ENCODE data around the gene HSF5.
"Not testable (repeated sequence)": the region's sequence is repeated elsewhere in the genome, so short reads cannot be mapped to it uniquely, and the experiment has no call there.

The HSF5 gene

DNA sequence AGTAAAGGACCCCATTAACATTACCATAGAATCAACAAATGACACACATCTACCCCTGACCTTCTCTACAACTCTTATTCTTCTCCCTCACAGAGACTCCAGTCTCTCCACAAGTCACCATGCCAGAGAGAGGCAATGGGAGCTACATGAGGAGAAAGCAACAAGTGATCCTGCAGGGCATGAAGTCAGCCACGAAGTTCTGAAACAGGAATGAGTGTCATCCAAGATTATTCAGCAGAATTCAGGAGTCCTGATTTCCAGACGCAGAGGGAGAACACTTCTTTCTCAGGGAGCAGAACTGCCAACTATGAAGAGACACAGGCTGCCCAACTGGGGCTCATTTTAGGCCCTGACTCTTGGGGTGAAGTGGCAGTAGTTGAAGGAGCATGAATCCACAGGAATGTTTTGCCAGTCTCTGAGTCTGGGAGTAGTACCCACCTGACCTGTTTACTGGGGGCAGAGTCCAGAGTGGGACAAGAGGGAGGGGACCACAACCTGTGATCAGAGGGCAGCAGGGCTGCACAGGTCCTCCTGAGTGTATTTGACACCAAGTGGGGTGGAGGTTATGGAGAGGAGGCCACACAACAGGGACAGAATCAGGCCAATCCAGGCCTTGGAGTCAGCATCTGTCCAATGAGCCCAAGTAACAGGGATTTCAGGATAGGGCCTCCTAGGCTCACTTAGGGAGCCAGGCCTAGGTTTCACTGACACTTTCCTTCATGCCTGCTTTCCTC, 28.6 kb upstream of the HSF5 start:
- no peak for DNase-seq (ENCODE audit: low read depth)

DNA sequence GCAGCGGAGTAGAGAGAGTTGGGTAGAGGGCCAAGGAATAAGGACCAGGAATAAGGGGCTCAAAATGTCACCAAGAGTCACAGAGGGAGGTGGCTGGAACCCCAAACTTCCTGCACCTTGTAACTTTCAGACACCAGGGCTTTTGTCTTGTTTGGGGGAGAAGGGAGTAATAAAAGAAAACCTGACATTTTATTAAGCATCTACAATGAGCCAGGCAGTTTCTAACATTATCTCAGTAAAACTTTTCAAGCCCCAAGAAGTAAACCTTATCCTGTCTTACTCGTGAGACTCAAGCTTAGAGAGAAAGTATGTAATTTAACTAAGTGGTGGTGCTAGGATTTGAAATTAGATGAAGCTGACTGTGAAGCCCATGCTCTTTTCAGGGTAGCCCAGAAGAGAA, 27.1 kb upstream of the HSF5 start:
- DNase-seq (ENCODE audit: low read depth): no peak

DNA sequence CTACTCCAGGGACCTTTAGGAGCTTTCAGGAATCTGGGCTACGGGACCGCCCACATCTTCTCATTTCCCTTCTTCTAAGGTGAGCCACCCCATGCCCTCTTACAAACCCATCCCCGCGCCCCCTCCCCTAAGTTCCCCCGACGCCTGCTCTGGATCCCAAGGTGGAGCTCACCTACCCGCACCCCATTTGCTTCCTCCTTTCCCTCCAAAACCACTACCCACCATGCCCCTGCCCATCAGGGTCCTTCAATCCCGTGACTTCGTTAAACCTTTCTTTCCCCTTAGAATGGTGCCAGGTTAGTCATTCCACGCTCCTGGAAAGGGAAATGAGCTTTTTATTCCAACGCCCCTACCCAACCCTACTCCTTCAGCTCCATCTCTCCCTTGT, 26.6 kb upstream of the HSF5 start:
- DNase-seq (ENCODE audit: low read depth): no peak

DNA sequence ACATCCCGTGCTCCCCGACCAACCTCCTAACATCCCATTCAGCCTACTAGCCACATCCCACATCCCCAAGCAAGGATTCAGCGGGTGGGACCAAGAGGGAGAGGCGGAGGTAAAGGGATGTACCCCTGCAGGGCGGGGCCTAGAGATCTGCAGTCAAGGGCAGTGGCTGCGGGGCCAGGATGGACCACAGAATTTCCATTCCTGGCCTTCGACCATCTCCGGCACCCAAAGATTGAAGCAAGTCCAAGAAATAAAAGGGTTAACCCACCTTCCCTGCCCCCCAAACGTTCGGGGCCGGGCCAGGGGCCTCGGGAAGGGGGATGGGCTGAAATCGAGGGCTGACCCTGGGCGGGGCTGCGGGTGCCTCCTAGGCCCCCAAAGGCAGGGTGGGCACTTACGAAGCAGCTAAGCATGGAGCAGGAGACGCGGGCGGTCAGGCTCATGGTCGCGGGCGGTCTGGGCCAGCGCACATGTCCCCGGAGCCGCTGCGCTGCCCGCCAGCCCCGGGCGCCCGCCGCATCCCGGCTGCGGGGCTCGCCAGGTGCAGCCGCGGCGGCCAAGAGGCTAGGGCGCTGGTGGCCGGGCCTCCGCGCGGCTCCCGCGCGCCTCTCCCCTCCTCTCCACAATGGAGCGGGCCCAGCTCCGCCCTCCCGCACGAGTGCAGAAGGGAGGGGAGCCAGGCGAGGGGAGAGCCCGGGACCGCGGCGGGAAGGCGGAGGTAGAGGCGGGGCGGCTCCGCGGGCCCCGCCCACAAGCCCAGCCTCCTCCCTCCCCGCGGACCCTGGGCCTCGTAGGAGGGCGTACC, 26.0 kb upstream of the HSF5 start, which contains the start of gene MTMR4:
Gene MTMR4, minus strand, starts transcription at position 674 of the 805 bp plus-strand sequence. Its CDS starts 231 bp downstream, at position 443.
- DNase-seq (ENCODE audit: low read depth): peak; percentile 63

DNA sequence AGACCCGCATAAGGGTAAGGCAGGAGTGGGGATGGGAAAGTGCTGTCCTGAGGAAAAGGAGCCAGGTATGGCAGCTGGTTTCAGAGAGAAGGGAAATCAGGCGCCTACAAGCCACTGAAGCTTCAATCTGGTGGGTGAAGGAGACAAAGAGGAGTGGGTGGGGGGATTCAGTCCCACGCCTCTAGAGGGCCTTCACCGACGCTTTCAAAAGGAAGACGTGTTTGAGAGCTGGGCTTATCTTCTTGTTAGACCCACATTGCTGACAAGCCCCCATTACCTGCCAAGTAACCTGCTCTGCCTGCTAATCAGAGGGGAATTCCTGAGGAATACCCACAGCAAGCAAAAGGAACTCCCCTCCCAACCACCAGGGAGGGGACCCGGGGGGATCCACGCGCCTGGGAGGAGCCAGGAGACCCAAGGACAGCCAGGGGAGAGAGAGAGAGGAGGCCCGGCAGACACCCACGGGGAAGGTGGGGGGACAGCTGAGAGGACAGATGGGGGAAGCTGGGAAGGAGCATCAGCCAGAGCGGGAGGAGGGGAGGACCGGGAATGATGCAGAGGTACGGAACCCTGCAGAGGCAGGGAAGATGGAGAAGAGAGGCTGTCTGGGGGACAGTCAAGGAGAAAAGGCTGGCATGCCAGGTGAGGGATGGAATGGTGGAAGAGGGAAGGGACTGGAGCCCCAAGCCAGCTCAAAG, 25.2 kb upstream of the HSF5 start:
- DNase-seq (ENCODE audit: low read depth): no peak

DNA sequence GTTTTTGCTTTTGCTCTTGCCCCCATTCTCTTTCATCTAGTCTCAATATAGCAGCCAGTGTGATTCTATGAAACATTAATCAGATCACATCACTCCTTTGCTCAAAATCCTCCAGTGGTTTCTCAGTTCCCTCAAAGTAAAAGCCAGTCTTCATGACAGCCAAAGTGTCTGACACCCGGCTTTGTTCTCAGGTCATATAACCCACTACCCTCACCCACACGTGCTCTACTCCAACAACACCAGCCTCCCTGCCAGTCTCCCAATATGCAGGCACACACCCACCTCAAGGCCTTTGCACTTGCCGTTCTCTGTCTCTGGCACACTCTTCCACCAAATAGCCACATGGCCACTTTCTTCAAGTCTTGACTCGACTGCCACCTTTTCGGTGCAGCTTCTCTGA, 21.9 kb upstream of the HSF5 start:
- no peak for DNase-seq (ENCODE audit: low read depth)

DNA sequence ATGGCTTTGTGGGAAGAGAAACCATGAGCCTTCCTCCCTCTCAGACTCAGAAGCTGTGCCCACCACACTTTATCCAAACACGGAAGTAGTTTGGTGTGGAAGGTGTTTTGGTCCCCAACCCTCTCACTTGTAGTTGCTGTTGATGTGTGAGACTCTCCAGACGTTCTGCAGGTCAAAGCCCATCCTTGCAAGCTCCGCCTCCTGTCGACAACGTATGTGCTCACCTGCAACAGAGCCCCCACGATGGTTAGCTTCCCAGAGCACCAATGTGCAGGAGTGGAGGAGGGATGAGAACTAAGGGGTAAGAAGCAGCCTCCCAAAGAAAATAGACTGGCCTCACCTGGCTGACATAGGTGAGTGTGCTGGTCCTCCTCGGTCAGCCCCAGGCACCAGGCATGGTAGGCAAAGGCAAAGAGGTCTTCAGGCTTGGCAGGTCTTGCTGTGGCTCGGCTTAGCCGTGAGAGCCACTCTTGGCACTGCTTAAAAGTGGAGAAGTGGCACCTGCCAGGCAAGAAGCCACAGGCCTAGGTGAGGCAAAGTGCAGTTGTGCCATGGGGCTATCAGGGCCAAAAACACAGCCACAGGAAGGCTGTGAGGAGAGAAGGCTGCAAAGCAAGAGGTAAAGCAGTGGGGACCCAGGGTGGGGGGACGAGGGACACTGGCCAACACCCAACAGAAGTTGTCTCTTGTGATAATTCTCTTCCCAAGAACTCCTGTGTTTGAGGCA, 20.3 kb upstream of the HSF5 start:
- DNase-seq (ENCODE audit: low read depth): no peak

DNA sequence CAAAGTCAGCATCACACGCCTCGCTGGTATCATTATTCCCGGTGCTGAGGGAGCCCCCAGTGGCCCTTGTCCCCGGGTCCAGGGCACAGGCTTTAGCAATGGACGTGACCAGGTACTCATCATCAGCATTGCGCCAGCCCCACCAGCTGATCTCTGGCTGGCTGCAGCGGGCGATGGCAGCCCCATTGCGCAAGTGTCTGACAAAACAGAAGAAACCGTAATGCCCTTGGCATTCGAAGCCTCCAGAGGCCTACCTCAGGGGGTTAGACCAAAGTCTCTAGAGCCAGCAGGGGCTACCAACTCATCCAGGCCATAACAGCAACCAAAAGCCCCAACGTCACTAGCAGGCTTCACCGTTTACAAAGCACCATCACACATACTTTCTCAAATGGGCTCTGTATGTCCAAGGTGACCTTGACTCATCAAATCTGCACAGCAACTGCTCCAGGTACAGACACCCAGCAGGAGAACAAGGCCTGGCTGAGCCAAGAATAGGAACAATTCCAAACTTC, 19.0 kb upstream of the HSF5 start:
- DNase-seq (ENCODE audit: low read depth): no peak

DNA sequence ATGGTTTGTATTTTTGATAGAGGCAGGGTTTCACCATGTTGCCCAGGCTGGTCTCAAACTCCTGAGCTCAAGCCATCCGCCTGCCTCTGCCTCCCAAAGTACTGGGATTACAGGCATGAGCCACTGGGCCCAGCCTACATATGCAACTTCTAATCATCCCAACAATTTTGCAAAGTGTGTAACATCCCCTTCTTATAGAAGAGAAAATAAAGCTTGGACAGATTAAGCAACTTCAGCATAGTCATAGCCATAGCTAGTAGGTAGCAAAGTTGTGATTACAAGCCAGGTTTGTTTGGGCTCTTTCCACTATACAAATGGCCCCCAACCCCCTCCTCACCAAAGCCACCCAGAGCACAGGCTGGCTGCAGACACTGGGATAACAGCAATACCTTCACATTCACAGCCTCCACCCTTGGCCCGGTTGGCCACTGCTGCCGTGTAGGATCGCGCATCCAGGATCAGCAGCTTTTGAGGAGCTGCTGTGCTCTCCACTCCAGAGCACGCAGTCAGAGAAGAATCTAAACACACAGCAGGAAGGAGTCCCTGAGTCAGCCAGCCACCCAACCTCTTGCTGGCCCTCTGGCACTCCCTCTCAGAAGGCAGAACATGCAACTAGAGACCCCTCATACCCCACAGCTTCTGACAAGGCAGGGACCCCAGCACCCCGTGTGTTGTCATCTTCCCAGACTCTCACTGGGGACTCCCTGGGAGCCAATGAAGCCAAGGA, 18.3 kb upstream of the HSF5 start:
- DNase-seq (ENCODE audit: low read depth): no peak

DNA sequence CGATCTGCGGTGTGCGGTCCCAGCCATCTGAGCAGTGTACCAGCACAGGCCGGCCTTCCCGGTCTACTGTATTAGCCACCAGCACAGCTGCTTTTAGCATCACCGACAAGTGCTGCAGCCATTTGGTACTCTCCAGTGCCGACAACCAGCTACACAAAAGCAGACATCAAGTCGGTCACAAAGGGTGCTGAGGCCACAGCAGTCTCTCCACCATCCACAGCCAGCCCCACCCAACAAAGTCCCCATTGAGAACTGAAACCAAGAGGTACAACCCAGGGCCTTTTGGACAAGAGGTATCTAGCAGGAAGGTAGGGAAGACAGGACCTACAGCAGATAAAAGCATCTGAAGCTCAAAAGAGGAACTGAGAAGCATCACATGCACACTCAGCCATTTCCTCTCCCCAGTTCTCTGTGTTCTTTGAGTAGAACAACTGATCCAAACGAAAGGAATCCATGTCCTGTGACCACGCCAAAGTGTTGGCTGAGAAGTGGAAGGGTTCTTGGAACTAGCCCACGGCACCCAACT, 16.7 kb upstream of the HSF5 start:
- no peak for DNase-seq (ENCODE audit: low read depth)

DNA sequence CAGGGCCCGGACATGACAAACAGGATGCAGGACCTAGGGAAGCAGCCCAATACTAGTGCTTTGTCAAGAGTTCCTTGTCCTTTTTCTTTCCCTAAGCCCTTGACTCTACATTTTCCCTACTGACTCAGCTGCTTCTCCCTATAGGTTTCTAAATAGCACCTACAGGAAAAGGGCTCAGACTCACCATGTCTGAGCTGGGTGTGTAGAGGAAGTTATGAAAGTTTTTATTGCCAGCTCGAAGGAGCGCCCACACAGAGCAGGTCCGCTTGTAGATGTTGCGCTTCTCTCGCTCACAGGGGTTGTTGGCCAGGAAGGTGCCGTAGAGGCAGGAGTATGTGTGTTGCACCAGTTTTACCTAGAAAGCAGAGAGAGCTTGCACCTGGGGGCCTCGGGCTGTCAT, 15.7 kb upstream of the HSF5 start:
- DNase-seq (ENCODE audit: low read depth): no peak

DNA sequence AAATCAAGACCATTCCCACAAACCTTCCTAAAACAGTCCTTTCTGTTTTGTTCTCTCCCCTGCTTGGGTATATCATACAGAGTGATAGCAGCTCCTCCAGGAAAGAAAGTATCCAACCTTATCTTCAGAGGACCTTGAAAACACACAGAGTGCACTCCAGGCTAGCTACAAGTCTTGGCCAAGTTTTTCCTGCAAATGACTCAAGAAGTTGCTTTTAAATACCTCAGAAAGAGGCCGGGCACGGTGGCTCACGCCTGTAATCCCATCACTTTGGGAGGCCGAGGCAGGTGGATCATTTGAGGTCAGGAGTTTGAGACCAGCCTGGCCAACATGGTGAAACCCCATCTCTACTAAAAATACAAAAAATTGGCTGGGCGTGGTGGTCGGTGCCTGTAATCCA, 14.9 kb upstream of the HSF5 start:
- DNase-seq (ENCODE audit: low read depth): not testable (repeated sequence)

DNA sequence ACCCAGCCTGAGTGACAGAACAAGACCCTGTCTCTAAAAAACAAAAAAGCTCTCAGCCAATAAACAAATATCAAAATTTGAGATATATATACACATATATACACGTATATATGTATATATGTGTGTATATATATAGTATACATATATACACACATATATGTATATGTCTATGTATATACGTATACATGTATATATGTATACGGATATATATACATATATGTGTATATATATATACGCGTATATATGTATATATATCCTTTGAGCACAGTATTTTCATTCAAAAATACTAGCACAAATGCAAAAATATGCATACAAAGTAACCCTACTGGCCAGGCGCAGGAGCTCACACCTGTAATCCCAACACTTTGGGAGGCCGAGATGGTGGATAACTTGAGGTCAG, 13.2 kb upstream of the HSF5 start:
- DNase-seq (ENCODE audit: low read depth): no peak

DNA sequence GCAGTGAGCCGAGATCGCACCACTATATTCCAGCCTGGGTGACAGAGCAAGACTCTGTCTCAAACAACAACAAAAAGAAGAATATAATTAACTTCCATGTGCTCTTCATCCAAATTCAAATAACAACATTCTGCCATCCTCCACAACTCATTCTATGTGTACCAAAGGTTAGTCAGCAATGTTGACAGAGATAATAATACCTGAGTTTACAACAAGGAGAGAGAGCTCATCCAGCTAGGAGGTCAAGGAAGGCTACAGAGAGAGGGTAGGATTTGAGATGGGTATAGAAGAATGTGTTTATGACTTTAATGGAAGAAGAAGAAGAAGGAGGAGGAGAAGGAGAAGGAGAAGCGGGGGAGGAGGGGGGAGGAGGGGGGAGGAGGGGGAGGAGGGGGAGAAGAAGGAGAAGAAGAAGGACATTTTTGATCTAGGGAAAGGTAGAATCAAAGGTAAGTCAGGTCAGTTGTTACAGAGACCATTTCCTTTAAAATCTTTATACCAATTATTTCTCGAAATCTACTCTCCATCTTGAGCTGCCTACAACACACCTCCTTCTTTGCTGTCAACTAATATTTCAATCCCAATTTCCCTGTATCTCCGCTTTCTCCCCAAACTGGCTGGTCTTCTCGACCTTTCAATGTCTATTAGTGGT, 10.1 kb upstream of the HSF5 start:
- DNase-seq (ENCODE audit: low read depth): no peak

DNA sequence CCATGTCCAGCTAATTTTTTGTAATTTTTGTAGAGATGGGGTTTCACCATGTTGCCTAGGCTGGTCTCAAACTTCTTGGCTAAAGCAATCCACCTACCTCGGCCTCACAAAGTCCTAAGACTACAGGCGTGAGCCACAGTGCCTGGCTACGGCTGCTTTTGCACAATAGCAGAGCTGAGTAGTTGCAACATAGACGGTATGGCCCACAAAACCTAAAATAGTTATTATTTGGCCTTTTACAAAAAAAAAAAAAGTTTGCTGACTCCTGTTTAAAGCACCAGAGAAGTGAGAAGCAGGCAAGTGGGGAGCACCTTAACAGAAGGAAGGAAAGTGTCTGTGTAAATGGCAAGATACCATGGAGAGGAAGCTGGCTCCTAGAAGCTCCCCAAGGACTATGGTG, 5.3 kb upstream of the HSF5 start:
- no peak for DNase-seq (ENCODE audit: low read depth)

DNA sequence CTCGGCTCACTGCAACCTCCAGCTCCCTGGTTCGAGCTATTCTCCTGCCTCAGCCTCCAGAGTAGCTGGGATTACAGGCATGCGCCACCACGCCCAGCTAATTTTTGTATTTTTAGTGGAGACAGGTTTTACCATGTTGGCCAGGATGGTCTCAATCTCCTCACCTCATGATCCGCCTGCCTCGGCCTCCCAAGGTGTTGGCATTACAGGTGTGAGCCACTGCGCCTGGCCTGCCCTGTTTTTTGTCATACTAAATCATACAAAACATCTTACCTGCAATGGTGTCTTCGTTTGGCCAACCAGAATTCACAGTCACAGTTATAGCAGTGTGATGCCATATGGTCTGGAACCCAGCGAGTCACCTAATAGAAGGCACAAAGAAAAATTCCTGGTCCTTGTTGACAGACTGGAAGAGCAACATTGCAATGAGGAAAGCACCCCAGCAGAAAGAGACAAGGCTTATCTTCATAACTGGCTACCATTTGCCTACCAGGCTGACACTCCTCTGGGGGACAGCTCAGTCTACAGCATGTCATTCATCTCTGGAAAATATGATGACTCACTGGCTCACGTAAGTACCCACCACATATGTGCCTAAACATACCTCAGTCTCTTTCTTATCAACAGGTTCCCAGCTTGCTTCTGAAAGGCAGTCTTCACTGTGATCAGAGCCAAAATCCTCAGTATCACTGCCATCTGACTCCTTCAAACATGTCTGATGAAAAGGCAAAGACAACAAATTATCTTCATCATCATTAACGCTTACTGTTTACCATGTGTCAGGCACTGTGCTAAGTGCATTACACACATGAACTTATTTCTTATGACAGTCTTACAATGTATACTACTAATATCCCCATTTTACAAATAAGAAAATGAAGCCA, 4.3 kb upstream of the HSF5 start:
- DNase-seq (ENCODE audit: low read depth): no peak

DNA sequence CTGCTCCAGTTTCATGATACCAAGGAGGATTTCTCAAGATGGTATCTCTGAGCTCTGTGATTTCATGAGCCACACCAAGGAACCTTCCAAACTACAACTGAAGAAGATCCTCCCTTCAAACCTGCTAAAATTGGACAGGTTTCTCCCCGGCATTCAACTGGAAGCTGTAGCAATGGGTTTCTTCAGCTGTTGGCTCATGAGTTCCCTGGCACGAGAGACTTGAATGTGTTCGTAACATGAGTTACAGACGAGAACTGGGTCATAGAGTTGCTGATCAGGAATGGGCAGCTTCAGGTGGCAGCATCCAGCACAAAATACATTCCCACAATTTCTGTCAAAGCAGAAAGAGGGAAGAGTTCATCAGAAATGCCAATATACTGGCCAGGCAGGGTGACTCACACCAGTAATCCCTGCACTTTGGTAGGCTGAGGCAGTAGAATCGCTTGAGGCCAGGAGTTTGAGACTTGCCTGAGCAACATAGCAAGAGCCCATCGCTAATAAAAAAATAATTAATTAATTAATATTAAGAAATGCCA, 3.4 kb upstream of the HSF5 start:
- no peak for DNase-seq (ENCODE audit: low read depth)

DNA sequence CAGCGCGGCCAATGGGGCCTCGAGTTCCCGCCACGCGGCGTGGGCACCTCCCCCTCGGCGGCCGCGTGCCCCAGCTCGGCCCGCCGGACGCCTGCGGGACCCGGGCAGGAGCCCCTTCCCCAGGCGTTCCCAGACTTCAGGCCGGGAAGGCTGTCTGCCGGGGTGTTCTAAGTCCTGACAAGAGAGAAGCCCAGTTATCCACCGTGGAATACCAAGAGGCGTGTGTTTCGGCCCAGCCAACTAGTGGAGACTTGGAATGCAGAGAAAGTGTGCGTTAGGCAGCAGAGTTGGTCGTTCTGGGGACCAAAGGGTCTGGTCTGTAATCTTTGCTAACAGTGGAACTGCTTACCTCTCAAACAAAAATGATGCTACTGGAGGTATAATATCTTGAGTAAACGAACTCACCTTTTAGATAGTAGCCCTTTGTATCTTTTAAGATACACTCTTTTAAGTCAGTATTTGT, 251 bp upstream of the HSF5 start:
- DNase-seq (ENCODE audit: low read depth): no peak

DNA sequence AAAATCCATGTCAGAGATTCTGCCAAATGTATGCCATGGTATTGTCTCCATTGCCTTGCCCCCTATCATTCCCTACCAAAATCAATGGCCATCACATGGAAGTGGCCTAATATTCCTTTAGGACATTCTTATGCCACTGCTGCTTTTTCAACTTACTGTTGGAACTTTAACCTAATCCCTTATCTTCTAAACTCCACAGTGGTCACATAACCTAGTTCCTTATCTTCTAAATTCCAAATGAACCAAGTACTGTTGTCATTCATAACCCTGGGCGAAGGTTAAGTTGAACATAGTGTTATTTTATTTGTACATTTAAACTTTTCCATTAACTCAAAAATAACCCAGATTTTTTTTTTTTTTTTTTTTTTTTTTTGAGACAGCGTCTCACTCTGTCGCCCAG, 3.6 kb downstream of the HSF5 start:
- no peak for DNase-seq (ENCODE audit: low read depth)
